H1 (cell line): ENCODE measurements around the gene LAYN. TPM values are rescaled to one million over a fixed set of nuclear protein-coding genes. Genes with fewer than 3 reads are reported as not detected.

Source experiments
- CTCF ChIA-PET: fragments of 300-600 bp; sonication (Branson Sonifier 250); formaldehyde crosslinking; loops from one replicate; lab custom pipeline; 2021; ENCODE audit not compliant: partially characterized antibody; lab: Charles Lee
- POLR2A ChIA-PET: fragments of 300-600 bp; sonication (Branson Sonifier 250); formaldehyde crosslinking; loops from one replicate; lab custom pipeline; 2021; ENCODE audit warnings: inconsistent platforms; ENCODE audit not compliant: partially characterized antibody; lab: Charles Lee
- DNase-seq, 2 experiments: peaks; one replicate each; pipeline versions ENCODE4 v3.0.0 to v3.0.0-alpha.2; 2010 to 2022; ENCODE audit warnings: low spot score in 2 of 2, low read depth in 1 of 2, mixed read lengths in 1 of 2
- FAIRE-seq: peaks from 2 replicates; lab custom pipeline; 2011; peaks lifted over from hg19 to GRCh38; lab: Jason Lieb, UNC
- H2AFZ ChIP-seq: 2 replicates; pipeline ENCODE4 v1.8.1; 2012; ENCODE audit warnings: low read length, inconsistent platforms
- H2AK5ac ChIP-seq: 2 replicates; pipeline ENCODE4 v1.6.1; 2013; ENCODE audit warnings: low read depth, low read length
- H2BK120ac ChIP-seq: replicated peaks from 2 replicates; pipeline ENCODE3; 2013; ENCODE audit warnings: low read depth, low read length, inconsistent platforms
- H2BK12ac ChIP-seq: 2 replicates; pipeline ENCODE4 v1.6.1; 2013; ENCODE audit warnings: low read depth, low read length
- H2BK15ac ChIP-seq: 2 replicates; pipeline ENCODE4 v1.6.1; 2013; ENCODE audit warnings: low read length
- H2BK20ac ChIP-seq: 2 replicates; pipeline ENCODE4 v1.6.1; 2013; ENCODE audit warnings: low read length
- H2BK5ac ChIP-seq: 2 replicates; pipeline ENCODE4 v1.6.1; 2013; ENCODE audit warnings: low read depth, low read length
- H3K14ac ChIP-seq: 2 replicates; pipeline ENCODE4 v1.6.1; 2013; ENCODE audit warnings: inconsistent platforms; ENCODE audit not compliant: insufficient read length
- H3K18ac ChIP-seq: 2 replicates; pipeline ENCODE4 v1.6.1; 2013; ENCODE audit warnings: low read length; ENCODE audit errors: extremely low read depth
- H3K23ac ChIP-seq: 2 replicates; pipeline ENCODE4 v1.6.1; 2013; ENCODE audit warnings: inconsistent platforms; ENCODE audit not compliant: insufficient read length
- H3K23me2 ChIP-seq: 2 replicates; pipeline ENCODE4 v1.6.1; 2013; ENCODE audit warnings: low read depth, low read length
- H3K27ac ChIP-seq: 2 replicates; pipeline ENCODE4 v1.6.1; 2011; ENCODE audit warnings: low read depth, low read length, inconsistent platforms
- H3K27me3 ChIP-seq, 4 experiments: replicated peaks in 1 of 4; 1 replicate in 1 of 4; 2 replicates in 3 of 4; pipeline versions ENCODE4 v1.6.1 to v1.8.1; 2011 to 2013; ENCODE audit warnings: low read length in 3 of 4, mild to moderate bottlenecking in 3 of 4, inconsistent platforms in 2 of 4, mixed read lengths in 2 of 4, moderate library complexity in 1 of 4; ENCODE audit not compliant: control insufficient read depth in 3 of 4, insufficient read depth in 3 of 4; ENCODE audit errors: extremely low read depth in 1 of 4
- H3K36me3 ChIP-seq, 4 experiments: 2 replicates each; pipeline versions ENCODE4 v1.6.1 to v1.8.1; 2011 to 2013; ENCODE audit warnings: mild to moderate bottlenecking in 4 of 4, low read length in 3 of 4, moderate library complexity in 2 of 4, control low read depth in 1 of 4, inconsistent platforms in 1 of 4; ENCODE audit not compliant: insufficient read depth in 4 of 4, control insufficient read depth in 2 of 4
- H3K4ac ChIP-seq: replicated peaks from 2 replicates; pipeline ENCODE3; 2013; ENCODE audit warnings: low read length, low read depth, mixed read lengths, inconsistent platforms; ENCODE audit not compliant: insufficient read length
- H3K4me1 ChIP-seq, 4 experiments: replicated peaks in 1 of 4; 1 replicate in 1 of 4; 2 replicates in 3 of 4; pipeline versions ENCODE4 v1.6.1 to v1.8.1; 2011 to 2013; ENCODE audit warnings: low read length in 3 of 4, inconsistent platforms in 2 of 4, mixed read lengths in 1 of 4; ENCODE audit not compliant: insufficient read depth in 4 of 4, control insufficient read depth in 3 of 4
- H3K4me2 ChIP-seq, 2 experiments: 2 replicates each; pipeline versions ENCODE4 v1.6.1 to v1.8.1; 2011 to 2013; ENCODE audit warnings: low read depth in 2 of 2, low read length in 2 of 2, control low read depth in 1 of 2, inconsistent platforms in 1 of 2, mild to moderate bottlenecking in 1 of 2; ENCODE audit not compliant: insufficient read depth in 1 of 2
- H3K4me3 ChIP-seq, 4 experiments: fragments of 200-600, 300-600 bp in 1 of 4; sonication (generic), shearing (Covaris generic), sonication (Bioruptor Twin) in 1 of 4; 2 replicates each; pipeline versions ENCODE4 v1.5.1 to v1.8.1; 2011 to 2016; ENCODE audit warnings: low read length in 4 of 4, low read depth in 3 of 4, control low read depth in 2 of 4, inconsistent platforms in 2 of 4, mild to moderate bottlenecking in 2 of 4, mixed read lengths in 1 of 4, moderate library complexity in 1 of 4; ENCODE audit not compliant: insufficient read depth in 2 of 4; ENCODE audit errors: extremely low read depth in 1 of 4
- H3K56ac ChIP-seq: replicated peaks from 2 replicates; pipeline ENCODE3; 2013; ENCODE audit warnings: low read depth, mild to moderate bottlenecking, mixed read lengths, low read length, inconsistent platforms; ENCODE audit not compliant: insufficient read length
- H3K79me1 ChIP-seq: 2 replicates; pipeline ENCODE4 v1.6.1; 2013; ENCODE audit warnings: low read depth, low read length, control low read depth
- H3K79me2 ChIP-seq, 2 experiments: 2 replicates each; pipeline versions ENCODE4 v1.6.1 to v1.8.1; 2012 to 2013; ENCODE audit warnings: low read length in 2 of 2, mild to moderate bottlenecking in 2 of 2, inconsistent platforms in 1 of 2; ENCODE audit not compliant: insufficient read depth in 2 of 2, control insufficient read depth in 1 of 2
- H3K9ac ChIP-seq, 4 experiments: replicated peaks in 1 of 4; 1 replicate in 1 of 4; 2 replicates in 3 of 4; pipeline versions ENCODE4 v1.6.1 to v1.8.1; 2011 to 2013; ENCODE audit warnings: low read depth in 3 of 4, low read length in 3 of 4, control low read depth in 2 of 4, mild to moderate bottlenecking in 2 of 4, moderate library complexity in 2 of 4, inconsistent platforms in 1 of 4; ENCODE audit errors: extremely low read depth in 1 of 4
- H3K9me3 ChIP-seq, 2 experiments: 2 replicates each; pipeline versions ENCODE4 v1.6.1 to v1.8.1; 2012 to 2013; ENCODE audit warnings: mild to moderate bottlenecking in 2 of 2, moderate library complexity in 2 of 2, control low read depth in 1 of 2, inconsistent platforms in 1 of 2, low read depth in 1 of 2, low read length in 1 of 2, mixed read lengths in 1 of 2; ENCODE audit not compliant: insufficient read depth in 2 of 2
- H4K20me1 ChIP-seq, 2 experiments: replicated peaks in 1 of 2; 2 replicates each; pipeline versions ENCODE3 to v1.8.1; 2011 to 2013; ENCODE audit warnings: inconsistent platforms in 2 of 2, low read length in 2 of 2, mild to moderate bottlenecking in 1 of 2; ENCODE audit not compliant: insufficient read depth in 2 of 2, control insufficient read depth in 1 of 2
- H4K5ac ChIP-seq: 2 replicates; pipeline ENCODE4 v1.6.1; 2013; ENCODE audit warnings: low read length, low read depth, mixed read lengths, inconsistent platforms; ENCODE audit not compliant: insufficient read length
- H4K8ac ChIP-seq: 2 replicates; pipeline ENCODE4 v1.8.0; 2013; ENCODE audit warnings: mild to moderate bottlenecking, moderate library complexity, low read length, inconsistent platforms; ENCODE audit not compliant: insufficient read depth; ENCODE audit errors: extremely low read depth
- H4K91ac ChIP-seq: replicated peaks from 2 replicates; pipeline ENCODE3; 2013; ENCODE audit warnings: low read length, mixed read lengths, inconsistent platforms; ENCODE audit not compliant: insufficient read length
- CEBPB ChIP-seq: IDR thresholded peaks from 2 replicates; pipeline ENCODE4 v1.6.1; 2012; ENCODE audit warnings: low read depth, low read length
- JUND ChIP-seq: IDR thresholded peaks from 2 replicates; pipeline ENCODE4 v1.6.1; 2011; ENCODE audit warnings: mild to moderate bottlenecking, improper control_type of control experiment, low read length
- WGBS, 2 experiments: shearing (Covaris generic) in 1 of 2; methylation state at CpG; one replicate each; pipeline versions ENCODE4 v1.1.6 to v1.1.7; 2013 to 2015; ENCODE audit warnings: low lambda C conversion rate in 2 of 2, mixed read lengths in 2 of 2, inconsistent platforms in 1 of 2, low coverage in 1 of 2, missing lambda C conversion rate in 1 of 2; ENCODE audit not compliant: insufficient replicate concordance in 2 of 2, insufficient coverage in 1 of 2, insufficient read length in 1 of 2; ENCODE audit errors: extremely low coverage in 1 of 2, missing lambda C conversion rate in 1 of 2; 5-methylcytosine and 5-hydroxymethylcytosine counted together
- polyA plus RNA-seq, 7 experiments: library from polyadenylated mRNA; depleted of rRNA in 3 of 7; stranded (reverse) in 5 of 7; unstranded in 2 of 7; fragments of >200 nt in 5 of 7; fragments of 200-250 nt in 2 of 7; gene quantifications; 1 replicate in 5 of 7; 2 replicates in 1 of 7; 4 replicates in 1 of 7; pipeline versions ENCODE4 v1.2.1 to v1.2.3, GENCODE V29; 2011 to 2013; ENCODE audit warnings: missing spikeins in 2 of 7, mixed read lengths in 2 of 7
- total RNA-seq: library from RNA; stranded (reverse); fragmentation: NEBNext Ultra II Directional; extraction: Animal tissue kit (Norgen Biotek cat#: 25700); gene quantifications from 2 replicates; pipeline ENCODE4 v1.2.1, GENCODE V29; 2021

LAYN gene
- total and polyA plus RNA-seq, 2 of the 8 experiments (the other 6 are each of a cell fraction or from before 2014, with no cell fraction given) = 4.2 to 9.3 TPM

DNA sequence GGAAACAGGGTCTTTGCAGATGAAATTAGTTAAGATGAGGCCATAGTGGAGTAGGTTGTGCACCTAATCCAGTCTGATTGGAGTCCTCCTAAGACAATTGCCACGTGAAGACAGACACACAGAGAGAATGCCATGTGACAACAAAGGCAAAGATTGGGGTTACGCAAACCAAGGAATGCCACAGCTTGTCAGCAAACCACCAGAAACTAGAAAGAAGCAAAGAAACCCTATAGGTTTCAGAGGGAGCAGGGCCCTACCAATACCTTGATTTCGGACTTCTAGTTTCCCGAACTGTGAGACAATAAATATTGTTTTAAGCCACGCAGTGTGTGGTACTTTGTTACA is 8.2 kb upstream of the LAYN start:
- Histone ChIP-seq H3K9me3 (no peaks in the 10 kb centered on the region), H2BK12ac (no peak overlapping the region), H3K56ac (no peak overlapping the region), H4K8ac (no peak overlapping the region), H3K23me2 (no peaks in the 10 kb centered on the region), H4K5ac (no peak overlapping the region), H2BK20ac (no peak overlapping the region), H3K4ac (no peak overlapping the region), H3K4me2 (no peak overlapping the region), H3K4me3 (no peak overlapping the region), H2AK5ac (no peak overlapping the region), H3K23ac (no peak overlapping the region), H4K91ac (no peak overlapping the region), H3K14ac (no peak overlapping the region), H3K79me1 (no peaks in the 10 kb centered on the region), H3K9ac (no peak overlapping the region), H3K18ac (no peak overlapping the region), H3K27me3 (no peaks in the 10 kb centered on the region; a peak in 1 of 7 replicates), H3K4me1 (peaks cover 0 to 4% (median 0%) of the 10 kb centered on the region in 4 experiments; a peak in 1 of 7 replicates), H2BK15ac (no peak overlapping the region), H3K79me2 (no peaks in the 10 kb centered on the region), H4K20me1 (no peaks in the 10 kb centered on the region), H2BK5ac (no peak overlapping the region), H2BK120ac (no peak overlapping the region), H3K36me3 (no peaks in the 10 kb centered on the region), H3K27ac (no peak overlapping the region), H2AFZ (peak overlapping the region; percentile 66; the same call in 1 of the 2 replicates)
- ChIA-PET CTCF (interaction anchor here (0.8 to 2.3 kb wide), 4 partner anchors 19 to 303 kb away, joined by 3 to 6 read pairs (median 4); no protein-coding TSS in a partner anchor), POLR2A (interaction anchor here (1.2 to 1.4 kb wide), 2 partner anchors 9 to 32 kb away, joined by 3 to 4 read pairs; no protein-coding TSS in a partner anchor)
- DNase-seq (no peak), FAIRE-seq (no peak)
- TF ChIP-seq JUND (no peak), CEBPB (peak; percentile 43)
- WGBS, 2 experiments = 86% methylated on average over 5 of the region's 5 CpGs; no CpG with 5 or more reads in 1 of the 2 experiments
